ENCODE results near the gene MRPS2. TPM values are rescaled to one million over a fixed set of nuclear protein-coding genes. Genes with fewer than 3 reads are reported as not detected.

MRPS2 gene
- total RNA-seq, result 10 to 100 TPM; 29.2 to 29.8 TPM

GRCh38 chr9:135500525-135501260 is at the start of gene MRPS2:
TSS of gene MRPS2 (plus strand) at chr9:135500682. CDS start at chr9:135500711, 29 bp downstream.

GRCh38 chr9:135479469-135480052 is 20.9 kb upstream of the MRPS2 start, which contains the start of gene PPP1R26:
TSS of gene PPP1R26 (plus strand) at chr9:135479782. CDS start at chr9:135484511, 4,729 bp downstream.

GRCh38 chr9:135520916-135521607 is 20.6 kb downstream of the MRPS2 start, which contains the start of gene LCN1:
TSS of gene LCN1 (plus strand) at chr9:135521440. CDS start at chr9:135521498, 58 bp downstream.

GRCh38 chr9:135545646-135546176 is 45.2 kb downstream of the MRPS2 start, which contains the start of gene OBP2A:
TSS of gene OBP2A (plus strand) at chr9:135546126. CDS start at chr9:135546181, 55 bp downstream.

Other genes starting within 250 kb of the MRPS2 start
- gene PPP1R26, start 20.9 kb upstream of the MRPS2 start, total RNA-seq, result under 1 TPM; 0.10 to 0.26 TPM
- not detected for gene LCN1, start 20.8 kb downstream of the MRPS2 start, total RNA-seq
- not detected for gene OBP2A, start 45.4 kb downstream of the MRPS2 start, total RNA-seq
- gene PAEP, start 61.1 kb downstream of the MRPS2 start, total RNA-seq, result not detected
- not detected for gene GLT6D1, start 138.9 kb downstream of the MRPS2 start, total RNA-seq
- not detected for gene LCN9, start 162.6 kb downstream of the MRPS2 start, total RNA-seq
- not detected for gene SOHLH1, start 198.8 kb downstream of the MRPS2 start, total RNA-seq
- gene KCNT1, start 201.5 kb downstream of the MRPS2 start, total RNA-seq, result not detected